Stimulated activated CD8-positive, alpha-beta memory T cell treated with anti-CD3 and anti-CD28 coated beads, Interleukin-15, amount 100 ng/mL, for 4 hours (primary cell): ENCODE data around the gene PPP1R3E.
"Not testable (repeated sequence)": the region's sequence is repeated elsewhere in the genome, so short reads cannot be mapped to it uniquely, and the experiment has no call there.

ENCODE experiments used
- DNase-seq, 2 donors: peaks; one replicate each; pipeline ENCODE4 v3.0.0-alpha.2; 2020; ENCODE audit warnings: low read depth in 2 of 2

PPP1R3E gene

GRCh38 chr14:23302290-23303225, at the start of gene PPP1R3E:
TSS of gene PPP1R3E (minus strand) at chr14:23302859. CDS start at chr14:23302576, 283 bp downstream.
- peak; percentile 69 to 83 for DNase-seq

- DNase-seq: no peak
These were observed 49.2 kb upstream of the PPP1R3E start for GRCh38 chr14:23351681-23352505.

GRCh38 chr14:23349156-23349845, 46.6 kb upstream of the PPP1R3E start:
- no peak for DNase-seq

GRCh38 chr14:23348297-23348655, 45.6 kb upstream of the PPP1R3E start:
- DNase-seq: no peak

- no peak for DNase-seq
These were observed 45.0 kb upstream of the PPP1R3E start for GRCh38 chr14:23347406-23348296.

GRCh38 chr14:23346693-23347405, 44.2 kb upstream of the PPP1R3E start:
- DNase-seq: no peak

GRCh38 chr14:23345987-23346692, 43.5 kb upstream of the PPP1R3E start:
- DNase-seq: no peak

GRCh38 chr14:23344481-23344880, 41.8 kb upstream of the PPP1R3E start:
- DNase-seq: no peak

- DNase-seq: no peak
These were observed 37.0 kb upstream of the PPP1R3E start for GRCh38 chr14:23339506-23340268.

- no peak for DNase-seq
These were observed 33.0 kb upstream of the PPP1R3E start for GRCh38 chr14:23335623-23336022.

- DNase-seq: peak; percentile 22 to 55
These were observed 25.5 kb upstream of the PPP1R3E start for GRCh38 chr14:23327947-23328744.

- no peak for DNase-seq
These were observed 24.1 kb upstream of the PPP1R3E start for GRCh38 chr14:23326491-23327332.

GRCh38 chr14:23325746-23326145, 23.1 kb upstream of the PPP1R3E start:
- not testable (repeated sequence) for DNase-seq

- DNase-seq: no peak
These were observed 22.3 kb upstream of the PPP1R3E start for GRCh38 chr14:23324993-23325392.

- no peak for DNase-seq
These were observed 21.8 kb upstream of the PPP1R3E start for GRCh38 chr14:23324455-23324846.

- DNase-seq: no peak
These were observed 21.3 kb upstream of the PPP1R3E start for GRCh38 chr14:23323838-23324454.
